HepG2 (cell line): ENCODE results near the gene RPE. TPM values are rescaled to one million over a fixed set of nuclear protein-coding genes. Genes with fewer than 3 reads are reported as not detected.

Source experiments
- ATAC-seq: fragments of 200-7000 bp; cut with Tn5 transposase; 3 replicates; pipeline ENCODE4 v1.9.1; 2020; ENCODE audit warnings: mild to moderate bottlenecking, moderate library complexity
- Bru-seq: library from RNA; stranded (reverse); fragments of 400-500 nt; gene quantifications from one replicate; lab custom pipeline; 2021; lab: Mats Ljungman, UMichigan
- BruChase-seq, 2 experiments: library from RNA; stranded (reverse); fragments of 400-500 nt; gene quantifications; one replicate each; lab custom pipeline; 2021; lab: Mats Ljungman, UMichigan
- BruUV-seq: library from RNA; stranded (reverse); fragments of 400-500 nt; replicated peaks from 2 replicates; lab custom pipeline; 2021; lab: Mats Ljungman, UMichigan
- CTCF ChIA-PET: fragments of 300-600 bp; formaldehyde crosslinking; extraction: SDS; loops from one replicate; lab custom pipeline; 2021; ENCODE audit warnings: low total read pairs, inconsistent platforms, low intra/inter-chr PET ratio; lab: Yijun Ruan, JAX
- POLR2A ChIA-PET: fragments of 350-600 bp; sonication (Branson Sonifier 250); formaldehyde crosslinking; loops from one replicate; lab custom pipeline; 2020; ENCODE audit warnings: antibody characterized with exemption, inconsistent platforms; lab: Yijun Ruan, JAX
- DNase-seq: peaks from one replicate; pipeline ENCODE4 v3.0.0-alpha.2; 2015; ENCODE audit warnings: low spot score
- FAIRE-seq: peaks from 3 replicates; lab custom pipeline; 2011; peaks lifted over from hg19 to GRCh38; lab: Jason Lieb, UNC
- H2AFZ ChIP-seq: one replicate; pipeline ENCODE4 v1.6.1; 2011; ENCODE audit warnings: low read length, inconsistent platforms
- H3K27ac ChIP-seq: fragments of 300-600 bp; 3 replicates; pipeline ENCODE4 v1.8.0; 2011; ENCODE audit warnings: mixed run types, mild to moderate bottlenecking, mixed read lengths, low read length, inconsistent platforms; ENCODE audit not compliant: insufficient read depth; ENCODE audit errors: extremely low read length
- H3K27me3 ChIP-seq, 2 experiments: fragments of 200-600 bp in 1 of 2; 2 replicates in 1 of 2; 3 replicates in 1 of 2; pipeline versions ENCODE4 v1.6.0 to v1.8.0; 2011; ENCODE audit warnings: low read length in 2 of 2, mild to moderate bottlenecking in 2 of 2, moderate library complexity in 2 of 2, inconsistent platforms in 1 of 2; ENCODE audit not compliant: insufficient read depth in 2 of 2, control insufficient read depth in 1 of 2
- H3K36me3 ChIP-seq, 2 experiments: fragments of 200-600 bp in 1 of 2; replicated peaks in 1 of 2; 2 replicates in 1 of 2; 3 replicates in 1 of 2; pipeline versions ENCODE4 v1.5.1 to v1.8.0; 2011; ENCODE audit warnings: low read length in 2 of 2, inconsistent platforms in 1 of 2; ENCODE audit not compliant: insufficient read depth in 2 of 2, control insufficient read depth in 1 of 2
- H3K4me1 ChIP-seq: 2 replicates; pipeline ENCODE4 v1.5.1; 2012; ENCODE audit warnings: low read length, inconsistent platforms; ENCODE audit not compliant: insufficient read depth
- H3K4me2 ChIP-seq: 2 replicates; pipeline ENCODE4 v1.6.0; 2011; ENCODE audit warnings: low read depth, low read length, inconsistent platforms
- H3K4me3 ChIP-seq, 3 experiments: fragments of 200-600 bp in 1 of 3; sonication (generic), shearing (Covaris generic) in 1 of 3; replicated peaks in 1 of 3; 2 replicates each; pipeline ENCODE4 v1.5.1; 2011 to 2016; ENCODE audit warnings: low read length in 3 of 3, inconsistent platforms in 2 of 3, low read depth in 2 of 3, mild to moderate bottlenecking in 2 of 3, control low read depth in 1 of 3, mixed read lengths in 1 of 3; ENCODE audit not compliant: insufficient read depth in 1 of 3
- H3K79me2 ChIP-seq: one replicate; pipeline ENCODE4 v1.6.1; 2011; ENCODE audit warnings: low read length, inconsistent platforms; ENCODE audit not compliant: insufficient read depth
- H3K9ac ChIP-seq: 2 replicates; pipeline ENCODE4 v1.6.0; 2011; ENCODE audit warnings: mild to moderate bottlenecking, low read depth, low read length, inconsistent platforms; ENCODE audit not compliant: insufficient read depth
- H3K9me3 ChIP-seq: 2 replicates; pipeline ENCODE4 v1.5.1; 2012; ENCODE audit warnings: mild to moderate bottlenecking, low read length
- H4K20me1 ChIP-seq: 2 replicates; pipeline ENCODE4 v1.6.0; 2011; ENCODE audit warnings: inconsistent platforms, mild to moderate bottlenecking, low read length, moderate library complexity; ENCODE audit not compliant: insufficient read depth
- GATAD2A ChIP-seq: IDR thresholded peaks from 2 replicates; pipeline ENCODE4 v1.6.1; 2016
- MLLT10 ChIP-seq: sonication (generic); formaldehyde crosslinking; IDR thresholded peaks from 2 replicates; pipeline ENCODE4 v1.4.0; 2020; ENCODE audit warnings: missing genetic modification reagents
- TOE1 ChIP-seq: sonication (generic); formaldehyde crosslinking; IDR thresholded peaks from 2 replicates; pipeline ENCODE4 v1.4.0; 2020; ENCODE audit warnings: mild to moderate bottlenecking, missing genetic modification reagents
- ZBTB1 ChIP-seq: sonication (generic); formaldehyde crosslinking; IDR thresholded peaks from 2 replicates; pipeline ENCODE4 v1.4.0; 2020; ENCODE audit warnings: missing genetic modification reagents, borderline replicate concordance
- ZBTB8A ChIP-seq: sonication (generic); formaldehyde crosslinking; IDR thresholded peaks from 2 replicates; pipeline ENCODE4 v1.4.0; 2020; ENCODE audit warnings: mild to moderate bottlenecking, low read depth, missing genetic modification reagents, borderline replicate concordance
- ZMYM3 ChIP-seq: sonication (generic); formaldehyde crosslinking; IDR thresholded peaks from 2 replicates; pipeline ENCODE4 v1.5.1; 2020; ENCODE audit warnings: mild to moderate bottlenecking, missing genetic modification reagents
- ZNF274 ChIP-seq: sonication (generic); formaldehyde crosslinking; IDR thresholded peaks from 2 replicates; pipeline ENCODE4 v1.5.1; 2020; ENCODE audit warnings: mild to moderate bottlenecking, missing genetic modification reagents
- ZNF317 ChIP-seq: sonication (generic); formaldehyde crosslinking; IDR thresholded peaks from 2 replicates; pipeline ENCODE4 v1.5.0; 2020; ENCODE audit warnings: mild to moderate bottlenecking, missing genetic modification reagents
- ZNF670 ChIP-seq: sonication (generic); formaldehyde crosslinking; IDR thresholded peaks from 2 replicates; pipeline ENCODE4 v1.8.0; 2022; ENCODE audit warnings: mild to moderate bottlenecking, missing genetic modification reagents, borderline replicate concordance
- ZNF792 ChIP-seq: IDR thresholded peaks from 2 replicates; pipeline ENCODE4 v1.6.1; 2016
- whole genome bisulfite sequencing: methylation state at CpG from one replicate; pipeline ENCODE4 v1.1.6; 2017; ENCODE audit warnings: low lambda C conversion rate; 5-methylcytosine and 5-hydroxymethylcytosine counted together
- in situ Hi-C: cut with HindIII; loops from 2 replicates; pipeline ENCODE4 v1.10.0; 2017; ENCODE audit warnings: low pct_unique_long_range_greater_than_20kb; ENCODE audit not compliant: extremely low pct_ligation_motif_present
- intact Hi-C: fragments of 100-400 bp; cut with micrococcal nuclease; formaldehyde crosslinking; loops from one replicate; pipeline ENCODE4 v1.10.0; 2022; ENCODE audit not compliant: unreplicated experiment
- long read RNA-seq, 2 experiments: library from RNA in 1 of 2; library from polyadenylated mRNA in 1 of 2; stranded (forward) in 1 of 2; unstranded in 1 of 2; transcript quantifications; one replicate each; pipeline ENCODE4 v2.0.0, GENCODE V29; 2019 to 2022
- polyA minus RNA-seq, 3 experiments: library from RNA; depleted of rRNA, polyadenylated mRNA; stranded (reverse); fragments of >200 nt; gene quantifications; 2 replicates each; pipeline ENCODE4 v1.2.3, GENCODE V29; 2011; ENCODE audit warnings: low replicate concordance in 1 of 3
- polyA plus RNA-seq, 8 experiments: library from polyadenylated mRNA; depleted of rRNA in 3 of 8; stranded (reverse) in 7 of 8; unstranded in 1 of 8; fragments of >200 nt; fragmentation: Illumina TruSeq in 4 of 8; extraction: Trizol in 4 of 8; gene quantifications; 2 replicates each; pipeline versions ENCODE4 v1.2.1 to v1.2.3, GENCODE V29; 2011 to 2016; ENCODE audit warnings: low read depth in 4 of 8, missing spikeins in 1 of 8, mixed read lengths in 1 of 8; ENCODE audit not compliant: insufficient read depth in 1 of 8
- total RNA-seq, 5 experiments: library from RNA; depleted of rRNA; stranded (reverse); fragments of >200 nt; fragmentation: Illumina TruSeq; extraction: Trizol; gene quantifications; 2 replicates each; pipeline ENCODE4 v1.2.3, GENCODE V29; 2016; ENCODE audit warnings: low read depth in 1 of 5
- TF ChIP-seq, protein P1 (sequence below): sonication (generic); formaldehyde crosslinking; IDR thresholded peaks from 2 replicates; pipeline ENCODE4 v1.4.0; 2020; ENCODE audit warnings: low read depth, mild to moderate bottlenecking, missing genetic modification reagents
- TF ChIP-seq, protein P2 (sequence below): sonication (generic); formaldehyde crosslinking; conservative IDR thresholded peaks from 2 replicates; pipeline ENCODE4 v1.4.0; 2020; ENCODE audit warnings: missing genetic modification reagents

Gene RPE
- 107 and 166 TPM in 2 replicates for total RNA-seq (2016; rRNA removed; fragmentation: Illumina TruSeq; extraction: Trizol)
- 20.8 and 22.3 TPM in 2 replicates for total RNA-seq (2016; cell fraction: cytosol; rRNA removed; fragmentation: Illumina TruSeq; extraction: Trizol; ENCODE audit: low read depth)
- total RNA-seq (2016; cell fraction: insoluble cytoplasmic fraction; rRNA removed; fragmentation: Illumina TruSeq; extraction: Trizol), result 106 and 176 TPM in 2 replicates
- total RNA-seq (2016; cell fraction: membrane; rRNA removed; fragmentation: Illumina TruSeq; extraction: Trizol), result 36.7 and 40.7 TPM in 2 replicates
- total RNA-seq (2016; cell fraction: nucleus; rRNA removed; fragmentation: Illumina TruSeq; extraction: Trizol), result 73.3 and 74.7 TPM in 2 replicates
- polyA plus RNA-seq (2011; rRNA removed), result 57.4 and 72.3 TPM in 2 replicates
- 102 and 104 TPM in 2 replicates for polyA plus RNA-seq (2011; cell fraction: cytosol; rRNA removed)
- 59.9 and 66.9 TPM in 2 replicates for polyA plus RNA-seq (2011; cell fraction: nucleus; rRNA removed)
- 49.0 and 56.7 TPM in 2 replicates for polyA plus RNA-seq (2012)
- 8.1 and 8.6 TPM in 2 replicates for polyA plus RNA-seq (2016; cell fraction: cytosol; fragmentation: Illumina TruSeq; extraction: Trizol; ENCODE audit: low read depth)
- 128 and 145 TPM in 2 replicates for polyA plus RNA-seq (2016; cell fraction: insoluble cytoplasmic fraction; fragmentation: Illumina TruSeq; extraction: Trizol; ENCODE audit: low read depth)
- polyA plus RNA-seq (2016; cell fraction: membrane; fragmentation: Illumina TruSeq; extraction: Trizol; ENCODE audit: low read depth), result 17.3 and 17.8 TPM in 2 replicates
- 52.3 and 52.5 TPM in 2 replicates for polyA plus RNA-seq (2016; cell fraction: nucleus; fragmentation: Illumina TruSeq; extraction: Trizol; ENCODE audit: insufficient read depth, low read depth)
- 139 and 168 TPM in 2 replicates for polyA minus RNA-seq (2011; rRNA and poly(A)+ RNA removed; ENCODE audit: low replicate concordance)
- polyA minus RNA-seq (2011; cell fraction: cytosol; rRNA and poly(A)+ RNA removed), result 60.4 and 61.1 TPM in 2 replicates
- 117 and 157 TPM in 2 replicates for polyA minus RNA-seq (2011; cell fraction: nucleus; rRNA and poly(A)+ RNA removed)
- Bru-seq, nascent RNA, result percentile 97 among the genes with signal in this experiment
- percentile 95 among the genes with signal in this experiment for BruChase-seq, experiment 1, labeled RNA remaining after a 6-hour chase
- BruChase-seq, experiment 2, labeled RNA remaining after a 2-hour chase, result percentile 98 among the genes with signal in this experiment
- long read RNA-seq, experiment 1, transcript RPE-202 (6 exons, 2,569 nt), result major isoform, 62 of 77 reads
- long read RNA-seq, experiment 1, partial matches to known transcripts, result 6 of 77 reads
- long read RNA-seq, experiment 1, other reads (novel, unspliced or antisense), result 2 of 77 reads
- long read RNA-seq, experiment 2, transcript RPE-202 (6 exons, 2,569 nt), result major isoform, 21 of 95 reads
- long read RNA-seq, experiment 2, partial matches to known transcripts, result 4 of 95 reads
- long read RNA-seq, experiment 2, other reads (novel, unspliced or antisense), result 67 of 95 reads

DNA sequence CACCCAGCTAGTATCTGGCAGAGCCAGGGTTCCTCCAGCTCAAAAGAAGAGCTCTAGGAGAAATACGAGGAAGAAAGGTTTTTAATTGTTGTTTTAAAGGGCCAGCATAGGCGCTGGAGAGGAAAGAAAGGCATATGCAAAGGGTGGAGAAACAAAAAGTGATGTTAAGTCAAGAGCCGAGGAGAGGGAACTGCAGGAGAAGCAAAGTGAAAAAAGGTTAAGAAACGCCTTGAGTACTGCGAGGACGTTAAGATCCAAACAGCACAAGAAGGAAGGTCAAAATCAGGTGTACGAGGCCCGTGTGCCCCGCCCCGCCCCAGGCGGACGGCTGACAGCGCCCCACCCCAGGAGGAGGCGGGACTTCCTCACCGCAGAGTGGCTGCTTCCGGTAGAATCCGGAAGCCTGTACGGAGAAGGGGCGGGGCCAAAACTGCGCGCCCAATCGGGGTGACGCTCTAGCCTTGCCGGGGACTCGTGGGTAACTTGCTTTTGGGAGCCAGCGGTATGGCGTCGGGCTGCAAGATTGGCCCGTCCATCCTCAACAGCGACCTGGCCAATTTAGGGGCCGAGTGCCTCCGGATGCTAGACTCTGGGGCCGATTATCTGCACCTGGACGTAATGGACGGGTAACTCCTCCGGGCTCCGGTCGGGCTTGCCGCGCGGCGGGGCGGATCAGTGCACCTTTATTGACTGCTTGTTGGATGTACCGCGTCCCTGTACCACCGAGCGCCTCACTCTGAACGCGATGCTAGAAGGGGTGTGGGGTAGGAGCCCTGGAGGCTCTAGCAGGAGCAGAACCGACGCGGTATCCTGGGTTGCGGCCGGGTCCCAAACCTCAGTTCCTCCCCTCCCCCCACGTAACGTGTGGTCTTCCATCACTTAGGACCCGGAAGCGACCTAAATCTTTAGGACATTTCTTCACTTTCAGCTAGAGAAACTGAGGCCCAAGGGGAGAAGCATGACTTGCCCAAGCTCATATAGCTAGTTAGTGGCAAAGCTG, at the start of gene RPE:
TSS of gene RPE (plus strand) at position 481 of the 1,000 bp plus-strand sequence. CDS start at position 505, 24 bp downstream.
- CTCF ChIA-PET, result no interaction called here
- peaks cover 0 to under 1% of the 10 kb centered on the region in 2 experiments; a peak in 3 of 5 replicates for H3K36me3 ChIP-seq
- H3K4me2 ChIP-seq, result peak within 1 kb of the TSS; percentile 96
- H3K27me3 ChIP-seq, result no peaks in the 10 kb centered on the region; a peak in 1 of 5 replicates
- H3K27ac ChIP-seq, result peak within 1 kb of the TSS; percentile 49
- DNase-seq, result peak; percentile 92
- TSS peak; percentile 60 for BruUV-seq
- POLR2A ChIA-PET, result interaction anchor here (0.8 to 0.9 kb wide), 2 partner anchors 187 to 222 kb away, joined by 3 read pairs; partner anchors contain the start of gene ACADL
- peak; percentile 99 for ATAC-seq
- H4K20me1 ChIP-seq, result peaks cover 23% of the 10 kb centered on the region
- peak within 1 kb of the TSS; percentile 90 to 97 (median 94) for H3K4me3 ChIP-seq
- intact Hi-C loops, result loop anchor here (1.0 kb wide), 1 partner anchor 168 kb away; no protein-coding TSS in a partner anchor
- H3K9ac ChIP-seq, result peak within 1 kb of the TSS; percentile 83
- peak within 1 kb of the TSS; percentile 75 for H2AFZ ChIP-seq
- H3K9me3 ChIP-seq, result no peaks in the 10 kb centered on the region
- peaks cover 50% of the 10 kb centered on the region for H3K79me2 ChIP-seq
- WGBS, result 2% methylated on average over 36 of the region's 58 CpGs
- peak; percentile 83 for FAIRE-seq
- peaks cover 51% of the 10 kb centered on the region for H3K4me1 ChIP-seq
- in situ Hi-C loops, result no loop called here
- peak; percentile 47; the same call in 1 of the 2 replicates for TF ChIP-seq ZNF670 (CRISPR knock-in tag)
- 0 out of 2 replicates have a peak, but pooled peaks have one; percentile 54 for TF ChIP-seq ZBTB8A (CRISPR knock-in tag)
- TF ChIP-seq TOE1 (CRISPR knock-in tag), result 0 out of 2 replicates have a peak, but pooled peaks have one; percentile 26
- no peak for TF ChIP-seq MLLT10 (CRISPR knock-in tag)
- TF ChIP-seq ZNF274 (CRISPR knock-in tag), result peak; percentile 29; the same call in 1 of the 2 replicates
- TF ChIP-seq ZMYM3, result no peak; the same call in 1 of the 2 replicates
- TF ChIP-seq ZBTB1, result no peak
- peak; percentile 27; the same call in 1 of the 2 replicates for TF ChIP-seq GATAD2A
- TF ChIP-seq, protein P1, sequence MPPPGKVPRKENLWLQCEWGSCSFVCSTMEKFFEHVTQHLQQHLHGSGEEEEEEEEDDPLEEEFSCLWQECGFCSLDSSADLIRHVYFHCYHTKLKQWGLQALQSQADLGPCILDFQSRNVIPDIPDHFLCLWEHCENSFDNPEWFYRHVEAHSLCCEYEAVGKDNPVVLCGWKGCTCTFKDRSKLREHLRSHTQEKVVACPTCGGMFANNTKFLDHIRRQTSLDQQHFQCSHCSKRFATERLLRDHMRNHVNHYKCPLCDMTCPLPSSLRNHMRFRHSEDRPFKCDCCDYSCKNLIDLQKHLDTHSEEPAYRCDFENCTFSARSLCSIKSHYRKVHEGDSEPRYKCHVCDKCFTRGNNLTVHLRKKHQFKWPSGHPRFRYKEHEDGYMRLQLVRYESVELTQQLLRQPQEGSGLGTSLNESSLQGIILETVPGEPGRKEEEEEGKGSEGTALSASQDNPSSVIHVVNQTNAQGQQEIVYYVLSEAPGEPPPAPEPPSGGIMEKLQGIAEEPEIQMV (CRISPR knock-in tag), result 0 out of 2 replicates have a peak, but pooled peaks have one; percentile 66
- peak; percentile 64; the same call in 1 of the 2 replicates for TF ChIP-seq ZNF792 (CRISPR knock-in tag)
- TF ChIP-seq, protein P2, sequence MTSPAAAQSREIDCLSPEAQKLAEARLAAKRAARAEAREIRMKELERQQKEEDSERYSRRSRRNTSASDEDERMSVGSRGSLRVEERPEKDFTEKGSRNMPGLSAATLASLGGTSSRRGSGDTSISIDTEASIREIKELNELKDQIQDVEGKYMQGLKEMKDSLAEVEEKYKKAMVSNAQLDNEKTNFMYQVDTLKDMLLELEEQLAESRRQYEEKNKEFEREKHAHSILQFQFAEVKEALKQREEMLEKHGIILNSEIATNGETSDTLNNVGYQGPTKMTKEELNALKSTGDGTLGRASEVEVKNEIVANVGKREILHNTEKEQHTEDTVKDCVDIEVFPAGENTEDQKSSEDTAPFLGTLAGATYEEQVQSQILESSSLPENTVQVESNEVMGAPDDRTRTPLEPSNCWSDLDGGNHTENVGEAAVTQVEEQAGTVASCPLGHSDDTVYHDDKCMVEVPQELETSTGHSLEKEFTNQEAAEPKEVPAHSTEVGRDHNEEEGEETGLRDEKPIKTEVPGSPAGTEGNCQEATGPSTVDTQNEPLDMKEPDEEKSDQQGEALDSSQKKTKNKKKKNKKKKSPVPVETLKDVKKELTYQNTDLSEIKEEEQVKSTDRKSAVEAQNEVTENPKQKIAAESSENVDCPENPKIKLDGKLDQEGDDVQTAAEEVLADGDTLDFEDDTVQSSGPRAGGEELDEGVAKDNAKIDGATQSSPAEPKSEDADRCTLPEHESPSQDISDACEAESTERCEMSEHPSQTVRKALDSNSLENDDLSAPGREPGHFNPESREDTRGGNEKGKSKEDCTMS, result no peak
- 0 out of 2 replicates have a peak, but pooled peaks have one; percentile 50 for TF ChIP-seq ZNF317 (CRISPR knock-in tag)
